NCI-H1436 treated with DMSO at 0.1 percent for 48 hours (cell line): ENCODE data around the gene ABCA6.
"Not testable (repeated sequence)": the region's sequence is repeated elsewhere in the genome, so short reads cannot be mapped to it uniquely, and the experiment has no call there.

ENCODE experiments used
- DNase-seq: peaks from one replicate; lab custom pipeline; 2025; lab: John Stamatoyannopoulos, UW

The ABCA6 gene

GRCh38 chr17:69141431-69142174 is at the start of gene ABCA6:
Gene ABCA6 (minus strand): TSS chr17:69141895. CDS start chr17:69140703, 1,192 bp downstream.
- no peak for DNase-seq

GRCh38 chr17:69188796-69189195 is 47.1 kb upstream of the ABCA6 start:
- DNase-seq, result no peak

GRCh38 chr17:69188064-69188463 is 46.4 kb upstream of the ABCA6 start:
- no peak for DNase-seq

- no peak for DNase-seq
Measured at GRCh38 chr17:69187294-69187693, 45.6 kb upstream of the ABCA6 start.

- DNase-seq, result no peak
Measured at GRCh38 chr17:69179227-69179952, 37.7 kb upstream of the ABCA6 start.

GRCh38 chr17:69176457-69176795 is 34.7 kb upstream of the ABCA6 start:
- no peak for DNase-seq

- no peak for DNase-seq
Measured at GRCh38 chr17:69175625-69176456, 34.1 kb upstream of the ABCA6 start.

GRCh38 chr17:69175262-69175624 is 33.5 kb upstream of the ABCA6 start:
- no peak for DNase-seq

GRCh38 chr17:69173118-69173517 is 31.4 kb upstream of the ABCA6 start:
- no peak for DNase-seq

GRCh38 chr17:69170377-69170776 is 28.7 kb upstream of the ABCA6 start:
- no peak for DNase-seq

GRCh38 chr17:69168642-69169041 is 26.9 kb upstream of the ABCA6 start:
- DNase-seq, result not testable (repeated sequence)

- DNase-seq, result no peak
Measured at GRCh38 chr17:69166957-69167356, 25.3 kb upstream of the ABCA6 start.

- no peak for DNase-seq
Measured at GRCh38 chr17:69164206-69164605, 22.5 kb upstream of the ABCA6 start.

- DNase-seq, result no peak
Measured at GRCh38 chr17:69159418-69159817, 17.7 kb upstream of the ABCA6 start.

GRCh38 chr17:69154267-69154666 is 12.6 kb upstream of the ABCA6 start:
- DNase-seq, result no peak

- DNase-seq, result no peak
Measured at GRCh38 chr17:69150333-69150732, 8.6 kb upstream of the ABCA6 start.

GRCh38 chr17:69147460-69147859 is 5.8 kb upstream of the ABCA6 start:
- DNase-seq, result no peak

- DNase-seq, result no peak
Measured at GRCh38 chr17:69144331-69145255, 2.9 kb upstream of the ABCA6 start.

GRCh38 chr17:69143683-69144231 is 2.1 kb upstream of the ABCA6 start:
- DNase-seq, result no peak

GRCh38 chr17:69143151-69143550 is 1.5 kb upstream of the ABCA6 start:
- DNase-seq, result no peak

GRCh38 chr17:69142175-69142802 is 594 bp upstream of the ABCA6 start:
- no peak for DNase-seq
